AG04450 (cell line): Measurements from ENCODE around the gene TPSG1. TPM values are rescaled to one million over a fixed set of nuclear protein-coding genes. Genes with fewer than 3 reads are reported as not detected.

Experiments used
- CTCF ChIA-PET: fragments of 300-600, 350-600 bp; formaldehyde crosslinking; extraction: SDS; loops from one replicate; lab custom pipeline; 2022; ENCODE audit warnings: antibody characterized with exemption, inconsistent platforms; lab: Charles Lee
- POLR2A ChIA-PET: fragments of 350-600 bp; formaldehyde crosslinking; extraction: SDS; loops from one replicate; lab custom pipeline; 2021; ENCODE audit warnings: antibody characterized with exemption, inconsistent platforms; lab: Yijun Ruan, JAX
- DNase-seq: peaks from one replicate; pipeline ENCODE4 v3.0.0-alpha.2; 2011; ENCODE audit warnings: low read depth, low spot score
- H3K27ac ChIP-seq: one replicate; pipeline ENCODE4 v1.5.1; 2012; ENCODE audit warnings: low read depth, low read length, control low read depth
- H3K27me3 ChIP-seq: one replicate; pipeline ENCODE4 v1.6.0; 2012; ENCODE audit warnings: low read length; ENCODE audit not compliant: control insufficient read depth, insufficient read depth
- H3K4me3 ChIP-seq: 2 replicates; pipeline ENCODE4 v1.5.1; 2011; ENCODE audit warnings: mild to moderate bottlenecking, low read depth, low read length, control low read depth
- H3K9me3 ChIP-seq: 2 replicates; pipeline ENCODE4 v1.5.1; 2012; ENCODE audit warnings: low read length; ENCODE audit not compliant: control insufficient read depth, insufficient read depth
- polyA plus RNA-seq: library from polyadenylated mRNA; depleted of rRNA; stranded (reverse); fragments of >200 nt; gene quantifications from 2 replicates; pipeline ENCODE4 v1.2.3, GENCODE V29; 2011
- TF ChIP-seq, protein P1 (sequence below): IDR thresholded peaks from 2 replicates; pipeline ENCODE4 v1.5.1; 2011; ENCODE audit warnings: low read depth, low read length, control low read depth, inconsistent platforms

TPSG1 gene
- polyA plus RNA-seq, 1 experiment, result not detected

- TF ChIP-seq, protein P1, sequence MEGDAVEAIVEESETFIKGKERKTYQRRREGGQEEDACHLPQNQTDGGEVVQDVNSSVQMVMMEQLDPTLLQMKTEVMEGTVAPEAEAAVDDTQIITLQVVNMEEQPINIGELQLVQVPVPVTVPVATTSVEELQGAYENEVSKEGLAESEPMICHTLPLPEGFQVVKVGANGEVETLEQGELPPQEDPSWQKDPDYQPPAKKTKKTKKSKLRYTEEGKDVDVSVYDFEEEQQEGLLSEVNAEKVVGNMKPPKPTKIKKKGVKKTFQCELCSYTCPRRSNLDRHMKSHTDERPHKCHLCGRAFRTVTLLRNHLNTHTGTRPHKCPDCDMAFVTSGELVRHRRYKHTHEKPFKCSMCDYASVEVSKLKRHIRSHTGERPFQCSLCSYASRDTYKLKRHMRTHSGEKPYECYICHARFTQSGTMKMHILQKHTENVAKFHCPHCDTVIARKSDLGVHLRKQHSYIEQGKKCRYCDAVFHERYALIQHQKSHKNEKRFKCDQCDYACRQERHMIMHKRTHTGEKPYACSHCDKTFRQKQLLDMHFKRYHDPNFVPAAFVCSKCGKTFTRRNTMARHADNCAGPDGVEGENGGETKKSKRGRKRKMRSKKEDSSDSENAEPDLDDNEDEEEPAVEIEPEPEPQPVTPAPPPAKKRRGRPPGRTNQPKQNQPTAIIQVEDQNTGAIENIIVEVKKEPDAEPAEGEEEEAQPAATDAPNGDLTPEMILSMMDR, result no peak
- Histone ChIP-seq H3K9me3 (peaks cover 34% of the 10 kb centered on the region; the same call in 1 of the 2 replicates), H3K27ac (no peak overlapping the region), H3K4me3 (no peak overlapping the region), H3K27me3 (no peaks in the 10 kb centered on the region)
- no peak for DNase-seq
- CTCF ChIA-PET, result interaction anchor here (0.8 kb wide), 1 partner anchor 103 kb away, joined by 3 read pairs; no protein-coding TSS in a partner anchor
- POLR2A ChIA-PET, result no interaction called here
Measured at GRCh38 chr16:1209081-1209480, 16.0 kb downstream of the TPSG1 start.

GRCh38 chr16:1208239-1208830, 16.7 kb downstream of the TPSG1 start:
- TF ChIP-seq, protein P1, result no peak
- ChIA-PET CTCF (no interaction called here), POLR2A (no interaction called here)
- DNase-seq, result no peak
- no peak overlapping the region for H3K4me3 ChIP-seq
- peaks cover 33% of the 10 kb centered on the region; the same call in 1 of the 2 replicates for H3K9me3 ChIP-seq
- H3K27me3 ChIP-seq, result no peaks in the 10 kb centered on the region
- H3K27ac ChIP-seq, result no peak overlapping the region

GRCh38 chr16:1206786-1207185, 18.3 kb downstream of the TPSG1 start:
- ChIA-PET POLR2A (no interaction called here), CTCF (no interaction called here)
- H3K27ac ChIP-seq, result no peak overlapping the region
- no peaks in the 10 kb centered on the region for H3K27me3 ChIP-seq
- peaks cover 28% of the 10 kb centered on the region; the same call in 1 of the 2 replicates for H3K9me3 ChIP-seq
- TF ChIP-seq, protein P1, result no peak
- H3K4me3 ChIP-seq, result no peak overlapping the region
- DNase-seq, result no peak

- ChIA-PET POLR2A (no interaction called here), CTCF (no interaction called here)
- peaks cover 28% of the 10 kb centered on the region; the same call in 1 of the 2 replicates for H3K9me3 ChIP-seq
- TF ChIP-seq, protein P1, result no peak
- no peaks in the 10 kb centered on the region for H3K27me3 ChIP-seq
- DNase-seq, result no peak
- no peak overlapping the region for H3K27ac ChIP-seq
- no peak overlapping the region for H3K4me3 ChIP-seq
Measured at GRCh38 chr16:1206326-1206725, 18.7 kb downstream of the TPSG1 start.

DNA sequence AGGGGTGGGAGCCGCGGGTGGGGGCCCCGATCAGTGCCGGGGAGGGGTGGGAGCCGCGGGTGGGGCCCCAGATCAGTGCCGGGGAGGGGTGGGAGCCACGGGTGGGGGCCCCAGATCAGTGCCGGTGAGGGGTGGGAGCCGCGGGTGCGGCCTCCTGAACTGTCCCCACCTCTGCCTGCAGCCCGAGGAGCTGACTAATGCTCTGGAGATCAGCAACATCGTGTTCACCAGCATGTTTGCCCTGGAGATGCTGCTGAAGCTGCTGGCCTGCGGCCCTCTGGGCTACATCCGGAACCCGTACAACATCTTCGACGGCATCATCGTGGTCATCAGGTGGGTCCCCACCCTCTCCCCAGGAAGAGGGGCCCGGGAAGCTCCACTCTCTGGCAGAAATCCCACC, 20.1 kb downstream of the TPSG1 start:
- no peak overlapping the region for H3K27ac ChIP-seq
- TF ChIP-seq, protein P1, result no peak
- no peaks in the 10 kb centered on the region for H3K27me3 ChIP-seq
- no peak overlapping the region for H3K4me3 ChIP-seq
- POLR2A ChIA-PET, result no interaction called here
- no peak for DNase-seq
- CTCF ChIA-PET, result no interaction called here
- peaks cover 28% of the 10 kb centered on the region; the same call in 1 of the 2 replicates for H3K9me3 ChIP-seq
